K562 treated with DMSO at 1 percent for 4 hours (cell line): ENCODE measurements around the gene TMEM222. TPM values are rescaled to one million over a fixed set of nuclear protein-coding genes. Genes with fewer than 3 reads are reported as not detected.

Source experiments
- total RNA-seq: library from RNA; unstranded; fragments of 300-600 nt; gene quantifications from 2 replicates; pipeline ENCODE4 v1.2.3, GENCODE V29; 2022; ENCODE audit not compliant: insufficient read depth

TMEM222 gene
- total RNA-seq, result 47.9 and 49.4 TPM in 2 replicates

GRCh38 chr1:27321813-27322568 is at the start of gene TMEM222:
TMEM222 (plus strand) TSS chr1:27322163; CDS start chr1:27322198, 35 bp downstream.

GRCh38 chr1:27341525-27342252 is 19.7 kb downstream of the TMEM222 start, which contains the start of gene SYTL1:
SYTL1 (plus strand) TSS chr1:27342022; CDS start chr1:27345335, 3,313 bp downstream.

GRCh38 chr1:27366411-27367159 is 44.6 kb downstream of the TMEM222 start, which contains the start of gene MAP3K6:
MAP3K6 (minus strand) TSS chr1:27366961; CDS start chr1:27366597, 364 bp downstream.

GRCh38 chr1:27374362-27375086 is 52.6 kb downstream of the TMEM222 start, which contains the start of gene FCN3:
FCN3 (minus strand) TSS chr1:27374824; CDS start chr1:27374818, 6 bp downstream.

GRCh38 chr1:27383039-27383605 is 61.2 kb downstream of the TMEM222 start, which contains the start of gene CD164L2:
CD164L2 (minus strand) TSS chr1:27383333; CDS start chr1:27383239, 94 bp downstream.

Other genes starting within 250 kb of the TMEM222 start
- gene SLC9A1, start 167.0 kb upstream of the TMEM222 start, total RNA-seq, result 17.8 and 23.8 TPM in 2 replicates
- gene WDTC1, start 87.5 kb upstream of the TMEM222 start, total RNA-seq, result 48.0 and 48.9 TPM in 2 replicates
- 12.8 and 17.6 TPM in 2 replicates for gene SYTL1, start 19.9 kb downstream of the TMEM222 start, total RNA-seq
- 9.3 and 11.0 TPM in 2 replicates for gene MAP3K6, start 44.8 kb downstream of the TMEM222 start, total RNA-seq
- gene FCN3, start 52.7 kb downstream of the TMEM222 start, total RNA-seq, result not detected in 2 replicates
- gene CD164L2, start 61.2 kb downstream of the TMEM222 start, total RNA-seq, result 1.8 TPM in 1 of 2 replicates, not detected in the other
- gene GPR3, start 70.5 kb downstream of the TMEM222 start, total RNA-seq, result 5.5 and 6.0 TPM in 2 replicates
- 69.5 and 73.6 TPM in 2 replicates for gene WASF2, start 168.0 kb downstream of the TMEM222 start, total RNA-seq